HG02571 (cell line): ENCODE data around the gene RIMS4.

Experiments
- ATAC-seq: cut with Tn5 transposase; IDR thresholded peaks from one replicate; pipeline ENCODE4 v1.9.1; 2021; ENCODE audit warnings: mild to moderate bottlenecking, moderate library complexity; ENCODE audit not compliant: unreplicated experiment

Gene RIMS4

GRCh38 chr20:44723391-44723790 lies 87.0 kb downstream of the RIMS4 start:
- no peak for ATAC-seq

- ATAC-seq: no peak
Observed at GRCh38 chr20:44722990-44723389, 87.4 kb downstream of the RIMS4 start.

- ATAC-seq: no peak
Observed at GRCh38 chr20:44721785-44722054, 88.6 kb downstream of the RIMS4 start.

GRCh38 chr20:44720997-44721784 lies 89.2 kb downstream of the RIMS4 start:
- ATAC-seq: no peak

- ATAC-seq: no peak
Observed at GRCh38 chr20:44720621-44720996, 89.7 kb downstream of the RIMS4 start.

GRCh38 chr20:44719841-44720240 lies 90.5 kb downstream of the RIMS4 start:
- no peak for ATAC-seq

- no peak for ATAC-seq
Observed at GRCh38 chr20:44717986-44718385, 92.4 kb downstream of the RIMS4 start.

- no peak for ATAC-seq
Observed at GRCh38 chr20:44716309-44717106, 93.8 kb downstream of the RIMS4 start.

GRCh38 chr20:44715499-44716308 lies 94.6 kb downstream of the RIMS4 start:
- no peak for ATAC-seq

GRCh38 chr20:44714701-44715498 lies 95.4 kb downstream of the RIMS4 start, which contains the start of gene CCN5:
Gene CCN5 (plus strand): TSS chr20:44715369. CDS start chr20:44715391, 22 bp downstream.
- no peak for ATAC-seq

- ATAC-seq: no peak
Observed at GRCh38 chr20:44714102-44714700, 96.1 kb downstream of the RIMS4 start.

GRCh38 chr20:44711237-44711636 lies 99.1 kb downstream of the RIMS4 start:
- no peak for ATAC-seq

GRCh38 chr20:44709797-44710196 lies 100.5 kb downstream of the RIMS4 start:
- no peak for ATAC-seq

- no peak for ATAC-seq
Observed at GRCh38 chr20:44709380-44709779, 101.0 kb downstream of the RIMS4 start.

GRCh38 chr20:44707018-44707579 lies 103.2 kb downstream of the RIMS4 start:
- no peak for ATAC-seq

- ATAC-seq: no peak
Observed at GRCh38 chr20:44706301-44707017, 103.9 kb downstream of the RIMS4 start.

- no peak for ATAC-seq
Observed at GRCh38 chr20:44705364-44706094, 104.8 kb downstream of the RIMS4 start.

GRCh38 chr20:44704551-44704971 lies 105.8 kb downstream of the RIMS4 start:
- no peak for ATAC-seq
